ENCODE results near the gene FAM177B.

The FAM177B gene

DNA sequence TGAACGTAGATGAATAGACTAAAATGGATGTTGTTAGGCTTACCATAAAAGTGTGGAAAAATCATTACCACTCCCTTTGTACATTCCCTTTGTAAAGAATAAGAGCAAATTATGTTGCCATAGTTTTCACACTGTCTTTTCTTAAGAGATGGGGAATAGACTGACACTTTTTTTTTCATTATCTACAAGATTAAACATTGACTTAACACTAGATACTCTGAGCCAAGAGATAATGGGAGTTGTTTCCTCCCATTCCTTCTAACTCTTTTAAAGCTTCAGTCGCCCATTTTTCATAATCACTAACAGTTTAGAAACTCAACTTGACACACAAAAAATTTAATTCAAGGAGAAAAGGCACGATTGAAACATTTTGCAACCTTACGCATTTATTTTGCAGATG is 34.8 kb upstream of the FAM177B start:
- Histone ChIP-seq H3K79me2 (ENCODE audit: control insufficient read depth, insufficient read depth, low read length) (peaks cover 16% of the 10 kb centered on the region), H3K18ac (ENCODE audit: low read length) (no peak overlapping the region), H2BK15ac (replicated peaks; ENCODE audit: low read depth) (no peak overlapping the region), H3K4me2 (ENCODE audit: low read length) (no peak overlapping the region), H3K4ac (ENCODE audit: low read depth, low read length) (no peak overlapping the region), H3K9ac (ENCODE audit: low read length) (no peak overlapping the region), H3K27me3 (ENCODE audit: insufficient read depth, low read length, poor library complexity) (no peaks in the 10 kb centered on the region), H3K79me1 (ENCODE audit: low read length) (no peaks in the 10 kb centered on the region), H3K56ac (ENCODE audit: low read length) (no peak overlapping the region), H4K8ac (ENCODE audit: low read depth, low read length) (no peak overlapping the region), H3K23ac (ENCODE audit: low read length) (no peak overlapping the region), H3K4me1 (ENCODE audit: control insufficient read depth, low read depth, low read length) (no peaks in the 10 kb centered on the region), H2BK120ac (ENCODE audit: low read depth, low read length) (no peak overlapping the region), H4K5ac (ENCODE audit: low read length) (no peak overlapping the region), H2BK5ac (ENCODE audit: low read length) (no peak overlapping the region), H3K27ac (ENCODE audit: low read depth, low read length) (no peak overlapping the region), H2AK5ac (ENCODE audit: low read length) (no peak overlapping the region), H3K36me3 (ENCODE audit: control insufficient read depth, insufficient read depth, low read length) (no peaks in the 10 kb centered on the region), H3K4me3 (ENCODE audit: low read length) (no peak overlapping the region)
- no CpG with 5 or more reads among the region's 4 CpGs for WGBS (ENCODE audit: extremely low coverage, insufficient coverage, low lambda C conversion rate)
- DNase-seq: peak; percentile 18

DNA sequence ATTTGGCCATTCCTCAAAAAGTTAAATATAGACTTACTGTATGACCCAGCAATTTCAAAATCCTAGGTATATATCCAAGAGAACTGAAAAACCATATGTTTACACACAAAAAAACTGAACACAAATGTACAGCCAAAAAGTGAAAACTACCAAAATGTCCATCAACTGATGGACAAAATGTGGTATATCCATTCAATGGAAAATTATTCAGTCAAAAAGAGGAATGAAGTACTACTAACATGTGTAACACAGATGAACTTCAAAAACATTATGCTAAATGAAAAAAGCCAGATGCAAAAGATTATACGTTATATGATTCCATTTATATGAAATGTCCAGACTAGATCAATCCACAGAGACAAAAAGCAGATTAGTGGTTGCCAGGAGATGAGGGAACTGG is 32.7 kb upstream of the FAM177B start:
- H4K8ac ChIP-seq (ENCODE audit: low read depth, low read length): no peak overlapping the region
- no peak overlapping the region for H3K27ac ChIP-seq (ENCODE audit: low read depth, low read length)
- no peak overlapping the region for H3K23ac ChIP-seq (ENCODE audit: low read length)
- peaks cover 29% of the 10 kb centered on the region for H3K79me2 ChIP-seq (ENCODE audit: control insufficient read depth, insufficient read depth, low read length)
- no CpG with 5 or more reads among the region's 1 CpG for WGBS (ENCODE audit: extremely low coverage, insufficient coverage, low lambda C conversion rate)
- no peak overlapping the region for H3K4ac ChIP-seq (ENCODE audit: low read depth, low read length)
- no peak overlapping the region for H4K5ac ChIP-seq (ENCODE audit: low read length)
- no peak overlapping the region for H3K4me2 ChIP-seq (ENCODE audit: low read length)
- no peak overlapping the region for H3K56ac ChIP-seq (ENCODE audit: low read length)
- no peaks in the 10 kb centered on the region for H3K4me1 ChIP-seq (ENCODE audit: control insufficient read depth, low read depth, low read length)
- no peaks in the 10 kb centered on the region for H3K79me1 ChIP-seq (ENCODE audit: low read length)
- no peak for DNase-seq
- H2BK15ac ChIP-seq (replicated peaks; ENCODE audit: low read depth): no peak overlapping the region
- no peak overlapping the region for H2BK5ac ChIP-seq (ENCODE audit: low read length)
- H2AK5ac ChIP-seq (ENCODE audit: low read length): no peak overlapping the region
- no peak overlapping the region for H3K18ac ChIP-seq (ENCODE audit: low read length)
- H3K27me3 ChIP-seq (ENCODE audit: insufficient read depth, low read length, poor library complexity): no peaks in the 10 kb centered on the region
- no peak overlapping the region for H2BK120ac ChIP-seq (ENCODE audit: low read depth, low read length)
- H3K36me3 ChIP-seq (ENCODE audit: control insufficient read depth, insufficient read depth, low read length): no peaks in the 10 kb centered on the region
- no peak overlapping the region for H3K9ac ChIP-seq (ENCODE audit: low read length)
- no peak overlapping the region for H3K4me3 ChIP-seq (ENCODE audit: low read length)

DNA sequence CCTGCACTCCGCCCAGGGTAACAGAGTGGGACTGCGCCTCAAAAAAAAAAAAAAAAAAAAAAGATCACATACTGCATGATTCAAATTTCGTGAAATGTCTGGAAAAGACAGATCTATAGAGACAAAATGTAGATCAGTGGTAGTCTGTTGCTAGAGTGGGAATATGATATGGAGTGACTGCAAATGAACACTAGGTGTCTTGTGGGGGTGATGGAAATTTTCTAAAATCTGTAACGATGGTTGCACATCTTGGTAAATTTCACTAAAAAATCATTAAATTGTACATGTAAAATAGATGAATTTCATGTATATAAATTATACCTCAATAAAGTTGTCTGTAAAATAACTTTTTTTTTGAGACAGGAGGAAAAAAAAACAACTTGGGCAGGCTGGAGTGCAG is 30.2 kb upstream of the FAM177B start:
- no peak overlapping the region for H3K56ac ChIP-seq (ENCODE audit: low read length)
- H4K8ac ChIP-seq (ENCODE audit: low read depth, low read length): no peak overlapping the region
- H3K79me2 ChIP-seq (ENCODE audit: control insufficient read depth, insufficient read depth, low read length): peaks cover 51% of the 10 kb centered on the region
- peaks cover 1% of the 10 kb centered on the region for H3K4me1 ChIP-seq (ENCODE audit: control insufficient read depth, low read depth, low read length)
- H3K4me2 ChIP-seq (ENCODE audit: low read length): no peak overlapping the region
- WGBS (ENCODE audit: extremely low coverage, insufficient coverage, low lambda C conversion rate): no CpG with 5 or more reads among the region's 4 CpGs
- no peak overlapping the region for H2BK120ac ChIP-seq (ENCODE audit: low read depth, low read length)
- H2AK5ac ChIP-seq (ENCODE audit: low read length): no peak overlapping the region
- no peak overlapping the region for H3K23ac ChIP-seq (ENCODE audit: low read length)
- no peaks in the 10 kb centered on the region for H3K27me3 ChIP-seq (ENCODE audit: insufficient read depth, low read length, poor library complexity)
- no peak overlapping the region for H2BK5ac ChIP-seq (ENCODE audit: low read length)
- peaks cover 4% of the 10 kb centered on the region for H3K79me1 ChIP-seq (ENCODE audit: low read length)
- no peaks in the 10 kb centered on the region for H3K36me3 ChIP-seq (ENCODE audit: control insufficient read depth, insufficient read depth, low read length)
- no peak overlapping the region for H3K9ac ChIP-seq (ENCODE audit: low read length)
- no peak overlapping the region for H3K4me3 ChIP-seq (ENCODE audit: low read length)
- H2BK15ac ChIP-seq (replicated peaks; ENCODE audit: low read depth): no peak overlapping the region
- H3K4ac ChIP-seq (ENCODE audit: low read depth, low read length): no peak overlapping the region
- no peak overlapping the region for H3K18ac ChIP-seq (ENCODE audit: low read length)
- no peak overlapping the region for H3K27ac ChIP-seq (ENCODE audit: low read depth, low read length)
- H4K5ac ChIP-seq (ENCODE audit: low read length): no peak overlapping the region
- DNase-seq: no peak

DNA sequence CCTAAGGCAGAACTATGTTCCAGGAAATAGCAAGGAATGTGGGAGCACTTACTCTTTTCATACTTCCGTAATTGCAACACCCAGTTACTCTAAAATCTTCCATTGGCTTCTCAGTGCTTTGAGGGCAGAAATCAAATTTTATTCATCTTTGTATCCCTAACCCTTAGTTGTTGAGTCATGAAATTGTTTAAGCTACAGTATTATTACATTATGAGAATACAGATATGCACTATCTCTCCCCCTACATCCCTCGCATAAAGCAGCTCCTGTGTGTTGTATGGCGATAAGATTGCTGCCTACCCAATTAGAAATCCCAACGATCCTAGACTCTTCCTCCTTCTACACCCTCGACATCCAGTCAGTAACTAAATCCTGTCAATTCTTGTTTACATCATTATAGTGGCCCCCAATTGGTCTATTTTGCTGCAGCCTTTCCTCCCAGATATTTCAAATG is 27.3 kb upstream of the FAM177B start:
- peaks cover 49% of the 10 kb centered on the region for H3K79me2 ChIP-seq (ENCODE audit: control insufficient read depth, insufficient read depth, low read length)
- no peak overlapping the region for H3K23ac ChIP-seq (ENCODE audit: low read length)
- H3K18ac ChIP-seq (ENCODE audit: low read length): no peak overlapping the region
- H2AK5ac ChIP-seq (ENCODE audit: low read length): no peak overlapping the region
- H4K8ac ChIP-seq (ENCODE audit: low read depth, low read length): no peak overlapping the region
- no CpG with 5 or more reads among the region's 5 CpGs for WGBS (ENCODE audit: extremely low coverage, insufficient coverage, low lambda C conversion rate)
- no peaks in the 10 kb centered on the region for H3K36me3 ChIP-seq (ENCODE audit: control insufficient read depth, insufficient read depth, low read length)
- no peak overlapping the region for H3K4me2 ChIP-seq (ENCODE audit: low read length)
- no peak overlapping the region for H3K4ac ChIP-seq (ENCODE audit: low read depth, low read length)
- no peaks in the 10 kb centered on the region for H3K27me3 ChIP-seq (ENCODE audit: insufficient read depth, low read length, poor library complexity)
- DNase-seq: no peak
- H3K56ac ChIP-seq (ENCODE audit: low read length): no peak overlapping the region
- no peak overlapping the region for H3K27ac ChIP-seq (ENCODE audit: low read depth, low read length)
- H3K79me1 ChIP-seq (ENCODE audit: low read length): peaks cover 4% of the 10 kb centered on the region
- no peak overlapping the region for H3K9ac ChIP-seq (ENCODE audit: low read length)
- H2BK15ac ChIP-seq (replicated peaks; ENCODE audit: low read depth): no peak overlapping the region
- H2BK5ac ChIP-seq (ENCODE audit: low read length): no peak overlapping the region
- H3K4me1 ChIP-seq (ENCODE audit: control insufficient read depth, low read depth, low read length): peaks cover 1% of the 10 kb centered on the region
- H4K5ac ChIP-seq (ENCODE audit: low read length): no peak overlapping the region
- no peak overlapping the region for H2BK120ac ChIP-seq (ENCODE audit: low read depth, low read length)
- H3K4me3 ChIP-seq (ENCODE audit: low read length): no peak overlapping the region

DNA sequence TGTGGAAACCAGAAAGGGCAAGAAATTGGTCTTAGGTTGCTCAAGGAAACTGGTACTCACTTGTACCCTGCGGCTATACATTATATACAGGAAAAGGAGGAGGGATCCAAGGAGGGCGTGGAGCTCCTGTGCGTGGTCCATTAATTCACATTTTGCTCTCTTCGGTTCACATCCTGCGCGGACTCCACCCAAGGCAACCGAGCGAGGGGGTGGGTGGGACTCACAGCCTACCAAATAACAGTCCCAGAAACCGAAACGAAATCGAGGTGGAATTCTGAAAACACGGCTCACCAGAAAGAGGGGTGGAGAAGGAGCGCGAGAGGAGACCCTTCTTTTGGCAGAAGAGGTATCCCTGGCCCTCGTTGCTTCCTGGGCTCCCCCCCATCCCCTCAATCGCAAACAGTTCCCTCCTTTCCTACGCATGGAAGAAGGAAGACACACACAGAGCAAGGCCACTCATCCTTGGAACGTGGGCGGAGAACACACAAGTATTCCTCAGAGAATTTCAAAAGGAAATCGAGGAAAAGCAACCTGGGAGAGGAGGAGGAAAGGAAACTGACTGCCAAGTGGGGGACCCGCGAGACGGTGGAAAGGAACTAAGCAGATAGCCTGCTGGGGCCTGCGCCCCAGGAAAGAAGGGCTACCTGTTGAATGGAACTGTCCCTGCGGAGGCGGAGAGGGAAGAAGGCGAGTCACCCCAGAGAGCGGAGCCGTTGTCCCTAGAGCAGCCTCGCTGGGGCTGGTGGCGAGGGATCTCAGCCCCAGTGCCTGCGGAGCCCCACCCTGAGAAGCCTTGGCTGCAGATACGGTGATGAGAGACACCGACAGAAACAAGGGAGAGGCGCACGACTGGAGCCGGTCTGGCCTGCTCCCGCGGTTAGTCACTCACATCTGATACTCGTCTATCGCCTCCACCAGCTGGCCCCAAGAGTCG is 25.4 kb upstream of the FAM177B start:
- Histone ChIP-seq H2BK5ac (ENCODE audit: low read length) (peak overlapping the region; percentile 66), H3K4me1 (ENCODE audit: control insufficient read depth, low read depth, low read length) (peaks cover 1% of the 10 kb centered on the region), H3K4me2 (ENCODE audit: low read length) (peak overlapping the region; percentile 66), H3K27ac (ENCODE audit: low read depth, low read length) (peak overlapping the region; percentile 58), H4K8ac (ENCODE audit: low read depth, low read length) (no peak overlapping the region), H3K4me3 (ENCODE audit: low read length) (peak overlapping the region; percentile 93), H2BK120ac (ENCODE audit: low read depth, low read length) (no peak overlapping the region), H3K27me3 (ENCODE audit: insufficient read depth, low read length, poor library complexity) (no peaks in the 10 kb centered on the region), H2AK5ac (ENCODE audit: low read length) (no peak overlapping the region), H3K23ac (ENCODE audit: low read length) (peak overlapping the region; percentile 32), H4K5ac (ENCODE audit: low read length) (no peak overlapping the region), H3K56ac (ENCODE audit: low read length) (peak overlapping the region; percentile 97), H3K9ac (ENCODE audit: low read length) (peak overlapping the region; percentile 94), H3K18ac (ENCODE audit: low read length) (peak overlapping the region; percentile 44), H3K79me2 (ENCODE audit: control insufficient read depth, insufficient read depth, low read length) (peaks cover 41% of the 10 kb centered on the region), H3K4ac (ENCODE audit: low read depth, low read length) (peak overlapping the region; percentile 64), H2BK15ac (replicated peaks; ENCODE audit: low read depth) (no peak overlapping the region), H3K36me3 (ENCODE audit: control insufficient read depth, insufficient read depth, low read length) (no peaks in the 10 kb centered on the region), H3K79me1 (ENCODE audit: low read length) (peaks cover 4% of the 10 kb centered on the region)
- peak; percentile 84 for DNase-seq
- no CpG with 5 or more reads among the region's 42 CpGs for WGBS (ENCODE audit: extremely low coverage, insufficient coverage, low lambda C conversion rate)
